Loucy (cell line): ENCODE measurements around the gene CERS5.

Experiments
- H2AFZ ChIP-seq: fragments of 200-600 bp; sonication (generic); 2 replicates; pipeline ENCODE4 v1.6.0; 2016; ENCODE audit warnings: antibody characterized with exemption, mild to moderate bottlenecking, low read length, moderate library complexity
- H3F3A ChIP-seq: fragments of 200-600 bp; 2 replicates; pipeline ENCODE4 v1.6.0; 2016; ENCODE audit warnings: antibody characterized with exemption, low read depth, mild to moderate bottlenecking
- H3K27me3 ChIP-seq: fragments of 200-600 bp; sonication (generic); 2 replicates; pipeline ENCODE4 v1.6.1; 2014; ENCODE audit warnings: low read length, mild to moderate bottlenecking; ENCODE audit not compliant: insufficient read depth, poor library complexity, severe bottlenecking
- H3K36me3 ChIP-seq: fragments of 200-600 bp; sonication (generic); 2 replicates; pipeline ENCODE4 v1.6.1; 2016; ENCODE audit warnings: low read length; ENCODE audit not compliant: insufficient read depth
- H3K4me1 ChIP-seq: fragments of 200-600 bp; sonication (generic); 2 replicates; pipeline ENCODE4 v1.5.1; 2014; ENCODE audit warnings: low read length, mild to moderate bottlenecking; ENCODE audit not compliant: insufficient read depth, poor library complexity, severe bottlenecking
- H3K4me2 ChIP-seq: fragments of 200-600 bp; sonication (generic); 2 replicates; pipeline ENCODE4 v1.6.0; 2014; ENCODE audit warnings: antibody characterized with exemption, low read length, low read depth, mild to moderate bottlenecking; ENCODE audit not compliant: poor library complexity, severe bottlenecking
- H3K4me3 ChIP-seq: fragments of 200-600 bp; sonication (generic); 2 replicates; pipeline ENCODE4 v1.5.1; 2014; ENCODE audit warnings: low read length, mild to moderate bottlenecking, mixed read lengths; ENCODE audit not compliant: poor library complexity, severe bottlenecking
- H3K79me2 ChIP-seq: fragments of 200-600 bp; sonication (generic); 2 replicates; pipeline ENCODE4 v1.6.1; 2014; ENCODE audit warnings: low read length; ENCODE audit not compliant: insufficient read depth
- H3K9ac ChIP-seq: fragments of 200-600 bp; sonication (generic); 2 replicates; pipeline ENCODE4 v1.6.0; 2014; ENCODE audit warnings: mild to moderate bottlenecking, low read depth, low read length, moderate library complexity; ENCODE audit not compliant: poor library complexity, severe bottlenecking
- H3K9me2 ChIP-seq: fragments of 200-600 bp; sonication (generic); replicated peaks from 2 replicates; pipeline ENCODE4 v1.6.1; 2016; ENCODE audit warnings: low read depth, low read length, mixed read lengths
- H3K9me3 ChIP-seq: fragments of 200-600 bp; sonication (generic); 2 replicates; pipeline ENCODE4 v1.6.1; 2014; ENCODE audit warnings: mild to moderate bottlenecking, antibody characterized with exemption, low read length, low read depth; ENCODE audit not compliant: insufficient read depth
- H4K20me1 ChIP-seq: fragments of 200-600 bp; sonication (generic); 2 replicates; pipeline ENCODE4 v1.6.0; 2014; ENCODE audit warnings: antibody characterized with exemption, low read length, mild to moderate bottlenecking; ENCODE audit not compliant: insufficient read depth, poor library complexity, severe bottlenecking
- CTCF ChIP-seq: fragments of 200-600 bp; sonication (generic); conservative IDR thresholded peaks from 2 replicates; pipeline ENCODE4 v1.5.1; 2014; ENCODE audit warnings: mild to moderate bottlenecking, antibody characterized with exemption, low read length
- EZH2phosphoT487 ChIP-seq: fragments of 200-600 bp; IDR thresholded peaks from 2 replicates; pipeline ENCODE4 v1.6.1; 2018; ENCODE audit warnings: antibody characterized with exemption, mild to moderate bottlenecking, moderate library complexity, borderline replicate concordance

The CERS5 gene

GRCh38 chr12:50105913-50106450, 61.2 kb downstream of the CERS5 start:
- Histone ChIP-seq H2AFZ (no peak overlapping the region), H3K27me3 (no peaks in the 10 kb centered on the region), H3K9me3 (no peaks in the 10 kb centered on the region), H4K20me1 (no peaks in the 10 kb centered on the region), H3K36me3 (peaks cover 5% of the 10 kb centered on the region; the same call in 1 of the 2 replicates), H3F3A (no peaks in the 10 kb centered on the region), H3K9ac (no peak overlapping the region), H3K4me2 (no peak overlapping the region), H3K9me2 (no peaks in the 10 kb centered on the region), H3K4me1 (peaks cover 10% of the 10 kb centered on the region), H3K4me3 (no peak overlapping the region), H3K79me2 (no peaks in the 10 kb centered on the region)
- no peak for TF ChIP-seq CTCF

- H3K79me2 ChIP-seq: no peaks in the 10 kb centered on the region
- H3K4me2 ChIP-seq: no peak overlapping the region
- H3K36me3 ChIP-seq: peaks cover 15% of the 10 kb centered on the region; the same call in 1 of the 2 replicates
- no peaks in the 10 kb centered on the region for H3K9me2 ChIP-seq
- H3F3A ChIP-seq: no peaks in the 10 kb centered on the region
- H3K27me3 ChIP-seq: no peaks in the 10 kb centered on the region
- no peak overlapping the region for H2AFZ ChIP-seq
- H3K9me3 ChIP-seq: no peaks in the 10 kb centered on the region
- H4K20me1 ChIP-seq: no peaks in the 10 kb centered on the region
- no peak overlapping the region for H3K9ac ChIP-seq
- H3K4me3 ChIP-seq: no peak overlapping the region
- no peak for TF ChIP-seq CTCF
- no peak for TF ChIP-seq EZH2phosphoT487
- no peaks in the 10 kb centered on the region for H3K4me1 ChIP-seq
Observed at GRCh38 chr12:50104417-50105366, 62.5 kb downstream of the CERS5 start.

GRCh38 chr12:50103767-50104321, 63.3 kb downstream of the CERS5 start, which contains the start of gene GPD1:
Gene GPD1, plus strand, starts transcription at chr12:50104008. Its CDS starts 43 bp downstream, at chr12:50104051.
- H3K4me3 ChIP-seq: no peak within 1 kb of the TSS
- H3K4me2 ChIP-seq: no peak within 1 kb of the TSS
- H3K79me2 ChIP-seq: no peaks in the 10 kb centered on the region
- no peaks in the 10 kb centered on the region for H3F3A ChIP-seq
- H3K9ac ChIP-seq: no peak within 1 kb of the TSS
- TF ChIP-seq EZH2phosphoT487 (no peak), CTCF (no peak)
- H3K27me3 ChIP-seq: no peaks in the 10 kb centered on the region
- no peaks in the 10 kb centered on the region for H4K20me1 ChIP-seq
- H3K36me3 ChIP-seq: peaks cover 23% of the 10 kb centered on the region; the same call in 1 of the 2 replicates
- H3K9me3 ChIP-seq: no peaks in the 10 kb centered on the region
- H3K4me1 ChIP-seq: no peaks in the 10 kb centered on the region
- H2AFZ ChIP-seq: no peak within 1 kb of the TSS
- no peaks in the 10 kb centered on the region for H3K9me2 ChIP-seq
